Activated CD8-positive, alpha-beta memory T cell treated with anti-CD3 and anti-CD28 coated beads for 1 hour (primary cell): ENCODE measurements around the gene ASXL1.

Experiments
- DNase-seq, 2 donors: peaks; one replicate each; pipeline ENCODE4 v3.0.0-alpha.2; 2020; ENCODE audit warnings: low read depth in 1 of 2; ENCODE audit errors: extremely low read depth in 1 of 2

ASXL1 gene

DNA sequence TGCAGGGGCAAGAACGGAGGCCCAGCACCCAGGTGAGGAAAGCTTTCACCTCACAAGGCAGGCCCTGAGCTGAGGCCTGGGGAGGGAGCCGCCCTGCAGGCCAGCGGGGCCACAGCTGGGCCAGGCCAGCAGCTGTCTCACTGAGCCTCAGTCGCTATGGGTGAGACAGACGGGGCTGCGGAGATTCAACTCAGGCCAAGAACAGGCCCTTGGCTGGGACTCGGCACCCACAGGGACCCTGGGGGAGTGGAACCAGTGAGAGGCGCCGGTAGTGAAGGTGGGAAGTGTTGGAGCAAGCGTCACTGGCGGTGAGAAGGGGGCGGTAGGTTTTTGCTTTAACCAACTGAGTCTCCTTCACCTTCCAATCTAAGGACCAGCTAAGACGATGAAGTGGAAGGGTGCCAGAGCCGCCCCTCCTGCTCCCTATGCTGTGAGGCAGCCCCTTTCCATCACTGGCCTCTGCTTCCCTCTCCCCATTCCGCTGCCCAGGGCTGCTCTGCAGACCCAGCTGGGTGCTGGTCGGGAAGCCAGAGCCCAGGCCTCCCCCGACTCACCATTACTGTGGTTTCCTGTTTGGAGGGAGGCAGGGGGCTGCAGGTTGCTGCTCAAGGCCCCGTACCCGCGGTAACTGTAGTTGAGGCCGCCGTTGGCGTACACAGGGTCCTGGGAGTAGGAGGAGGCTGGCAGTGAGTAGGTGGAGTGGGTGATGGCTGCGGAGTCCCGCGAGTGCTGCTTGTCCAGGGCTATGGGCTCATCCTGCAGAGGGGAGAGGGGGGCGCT, 93.7 kb downstream of the ASXL1 start:
- DNase-seq: no peak

GRCh38 chr20:32452776-32453466, 94.8 kb downstream of the ASXL1 start:
- no peak for DNase-seq

GRCh38 chr20:32453467-32454163, 95.5 kb downstream of the ASXL1 start:
- no peak for DNase-seq

- no peak for DNase-seq
These were observed 96.3 kb downstream of the ASXL1 start for GRCh38 chr20:32454164-32455145.

GRCh38 chr20:32455171-32455900, 97.2 kb downstream of the ASXL1 start:
- DNase-seq: no peak

DNA sequence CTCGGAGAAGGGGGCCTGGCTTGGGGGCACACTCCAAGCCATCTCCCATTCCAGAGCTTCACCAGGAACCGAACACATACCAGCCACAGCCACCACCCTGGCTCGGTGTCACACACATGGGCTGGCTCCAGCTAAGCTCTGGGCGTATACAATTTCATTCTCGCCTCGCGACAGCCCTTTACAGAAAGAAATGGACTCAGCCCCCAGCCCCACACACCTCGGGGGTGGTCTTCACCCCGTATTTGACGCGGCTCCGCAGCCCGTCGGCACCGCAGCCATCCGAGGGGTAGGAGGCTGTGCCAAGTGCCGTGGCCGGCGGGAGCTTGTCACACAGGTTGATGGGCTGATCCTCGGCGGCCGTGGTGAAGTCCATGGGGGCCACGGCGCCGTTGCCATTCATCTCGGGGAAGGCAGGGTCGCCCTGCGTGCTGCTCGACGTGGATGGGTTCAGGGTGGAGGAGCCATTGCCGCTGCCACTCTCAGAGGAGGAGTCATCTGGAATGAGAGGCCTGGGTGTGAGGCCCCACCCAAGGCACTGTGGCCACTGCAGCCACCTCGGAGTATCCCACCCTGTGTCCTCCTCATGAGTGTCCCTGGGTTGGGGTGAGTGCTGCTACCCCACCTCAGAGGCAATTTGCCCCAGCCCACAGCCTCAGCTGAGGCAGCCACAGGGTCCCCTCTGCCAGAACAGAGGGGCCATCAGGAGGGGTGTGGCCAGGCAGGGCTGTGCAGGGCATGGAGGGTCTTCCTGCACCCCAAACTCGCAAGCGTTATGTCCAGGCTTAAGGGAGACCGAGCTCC, 98.0 kb downstream of the ASXL1 start:
- no peak for DNase-seq

- DNase-seq: no peak
These were observed 98.8 kb downstream of the ASXL1 start for GRCh38 chr20:32456869-32457478.

DNA sequence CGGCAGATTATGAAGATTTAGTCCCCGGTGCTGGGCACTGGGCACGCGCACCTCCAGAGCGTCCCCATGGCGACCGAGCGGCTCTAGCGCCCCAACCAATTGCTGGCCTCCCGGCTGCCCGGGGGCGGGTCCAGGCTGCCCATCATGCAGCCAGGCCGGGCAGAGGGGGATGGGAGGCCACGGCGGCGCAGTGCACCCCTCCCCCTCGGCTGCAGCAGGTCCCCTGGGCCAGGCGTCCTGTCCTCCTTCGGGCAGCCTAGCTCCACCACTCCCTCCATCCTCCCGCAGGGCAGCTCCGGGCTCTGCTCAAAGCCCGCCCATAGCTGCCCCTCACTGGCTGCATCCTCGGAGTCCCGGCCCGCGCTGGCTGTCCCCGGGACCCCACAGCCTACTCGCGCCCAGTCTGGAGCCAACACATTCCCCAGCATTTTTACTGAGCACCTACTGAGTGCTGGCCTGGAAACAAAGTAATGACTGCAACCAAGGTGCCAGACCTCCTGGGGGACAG, 99.4 kb downstream of the ASXL1 start:
- DNase-seq: no peak

DNA sequence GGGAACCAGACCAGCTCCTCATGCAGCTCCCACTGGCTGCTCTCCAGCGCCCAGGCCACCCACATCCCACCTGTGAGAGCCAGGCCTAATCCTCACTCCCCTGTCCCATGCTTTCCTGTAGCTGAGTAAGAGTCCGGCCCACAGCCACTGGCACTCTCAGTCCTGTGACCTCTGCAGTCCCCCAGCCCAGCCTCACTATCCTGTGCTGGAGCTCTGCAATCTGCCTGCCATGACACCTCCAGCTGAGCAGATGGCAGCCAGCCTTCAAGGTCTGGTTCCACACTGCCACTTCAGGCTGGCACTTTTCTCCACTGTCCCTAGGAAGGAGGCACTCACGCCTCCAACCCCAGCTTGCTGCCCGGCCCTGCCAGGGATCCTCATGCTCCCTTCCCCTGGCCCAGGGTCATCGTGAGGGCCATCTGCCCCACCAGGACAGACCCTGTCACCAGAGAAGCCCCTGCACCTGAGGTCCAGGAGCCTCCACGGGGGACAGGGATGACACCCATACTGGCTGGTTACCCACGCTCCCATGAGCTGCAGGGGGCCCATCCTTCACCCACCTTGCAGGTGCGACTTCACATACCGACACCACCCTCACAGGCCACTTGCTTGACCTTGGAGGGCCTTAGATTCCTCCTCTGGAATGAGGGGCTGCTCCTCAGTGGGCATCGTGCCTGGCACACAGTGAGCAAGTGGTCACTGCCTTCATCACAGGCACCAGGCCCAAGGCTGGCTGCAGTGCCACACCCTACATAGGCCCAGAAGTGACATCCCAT, 100.1 kb downstream of the ASXL1 start:
- DNase-seq: no peak

GRCh38 chr20:32458837-32459220, 100.7 kb downstream of the ASXL1 start:
- DNase-seq: no peak

DNA sequence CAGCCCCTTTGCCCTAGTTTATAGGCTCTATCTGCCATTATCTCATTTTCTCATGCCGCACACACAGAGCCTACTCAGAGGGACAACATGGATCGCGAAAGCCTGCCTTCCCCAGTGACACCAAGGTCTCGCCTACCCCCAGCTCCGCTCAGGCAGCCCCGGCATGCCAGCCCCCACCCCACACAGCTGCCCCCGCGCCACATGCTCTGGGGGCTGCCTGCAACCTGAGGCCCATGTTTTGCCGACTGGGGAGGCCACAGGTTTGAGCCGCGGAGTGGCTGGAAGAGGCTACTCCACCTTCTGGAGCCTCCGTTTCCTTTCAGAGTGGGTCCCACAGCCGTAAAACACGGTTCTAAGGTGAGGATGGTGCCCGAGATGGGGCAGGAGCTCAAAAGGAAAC, 102.1 kb downstream of the ASXL1 start:
- no peak for DNase-seq

- DNase-seq: no peak
These were observed 102.7 kb downstream of the ASXL1 start for GRCh38 chr20:32460683-32461320.

DNA sequence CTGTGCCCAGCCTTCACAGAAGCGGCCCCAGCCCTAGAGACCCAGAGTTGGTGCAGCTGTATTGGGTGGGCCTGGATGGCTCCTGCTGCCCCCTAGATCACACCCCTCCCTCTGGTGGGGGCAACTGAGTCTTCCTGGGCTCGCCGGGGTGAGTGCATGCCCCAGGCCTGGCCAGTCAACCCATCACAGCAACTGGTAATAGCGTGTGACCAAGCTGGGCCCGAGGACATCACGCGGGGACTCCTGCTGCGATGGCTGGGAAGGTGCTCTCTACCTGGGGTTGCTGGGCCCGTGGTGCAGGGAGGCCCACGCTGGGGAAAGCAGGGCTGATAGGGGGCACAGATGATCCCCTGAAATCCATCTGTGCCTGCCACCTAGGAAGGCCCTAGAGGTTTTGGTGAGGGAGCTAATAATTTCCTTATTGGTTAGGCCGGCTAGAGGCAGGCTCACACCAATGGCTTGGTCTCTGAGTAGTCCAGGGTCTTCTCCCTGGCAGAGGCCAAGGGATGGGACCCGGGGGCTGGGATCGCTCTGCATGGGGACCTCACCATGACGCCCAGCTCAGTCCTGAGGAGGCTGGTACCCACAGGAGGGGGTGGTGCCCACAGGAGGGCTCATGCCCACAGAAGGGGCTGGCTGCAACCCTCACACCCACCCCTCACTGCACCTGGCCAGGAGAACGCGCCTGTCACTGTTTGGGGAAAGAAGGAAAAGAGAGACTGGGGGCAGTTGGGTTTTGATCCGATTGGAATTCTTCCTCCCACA, 103.9 kb downstream of the ASXL1 start:
- DNase-seq: no peak

GRCh38 chr20:32462900-32463641, 104.9 kb downstream of the ASXL1 start:
- DNase-seq: no peak

DNA sequence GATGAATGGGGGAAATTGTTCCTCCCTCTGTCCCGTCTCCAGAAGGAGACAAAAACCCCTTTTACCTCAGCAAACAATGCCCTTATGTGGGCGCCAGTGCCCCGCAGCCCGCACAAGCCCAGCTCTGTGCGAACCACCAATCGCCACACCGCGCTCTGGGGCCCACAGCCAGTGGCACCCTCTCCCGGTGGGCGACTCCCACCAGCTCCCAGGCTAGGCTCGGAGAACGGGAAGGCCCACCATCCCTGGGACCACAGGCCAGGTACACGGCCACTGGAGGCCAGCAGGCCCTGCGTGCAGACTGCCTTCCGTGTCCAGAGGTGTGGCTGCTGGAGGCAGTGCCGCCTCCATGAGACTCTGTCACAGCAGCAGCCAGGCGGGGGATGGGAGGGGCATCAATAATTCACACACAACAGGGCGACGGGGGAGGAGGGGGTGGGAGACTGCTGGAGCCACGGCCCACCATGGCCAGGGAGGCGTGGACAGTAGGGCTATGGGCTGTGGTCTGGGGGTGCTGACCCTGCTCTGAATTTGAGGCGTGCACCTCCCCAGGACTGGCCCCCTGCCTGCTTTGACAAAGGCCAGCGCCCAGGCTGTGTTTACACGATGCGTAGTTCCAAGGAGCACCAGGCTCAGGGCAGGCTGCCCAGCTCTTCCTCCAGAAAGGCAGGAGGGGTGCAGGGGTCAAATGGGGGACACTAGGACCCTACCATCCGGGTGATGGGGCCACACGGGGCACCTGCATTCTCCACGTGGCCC, 105.7 kb downstream of the ASXL1 start:
- DNase-seq: no peak
